GM20000 (cell line): ENCODE measurements around the gene SH3BP2.
A peak's percentile ranks its signal among the peaks of the same experiment; 100 is the strongest.
"Not testable (repeated sequence)": the region's sequence is repeated elsewhere in the genome, so short reads cannot be mapped to it uniquely, and the experiment has no call there.

Experiments used
- DNase-seq: peaks from one replicate; pipeline ENCODE4 v3.0.0; 2012; ENCODE audit warnings: low spot score
- CTCF ChIP-seq: IDR thresholded peaks from 2 replicates; pipeline ENCODE4 v1.5.1; 2012; ENCODE audit warnings: mild to moderate bottlenecking, control low read depth; ENCODE audit errors: extremely low read depth, missing control alignments

The SH3BP2 gene

GRCh38 chr4:2757426-2757825 lies 35.5 kb upstream of the SH3BP2 start:
- TF ChIP-seq CTCF: no peak
- no peak for DNase-seq

- DNase-seq: peak; percentile 49
- no peak for TF ChIP-seq CTCF
These were observed 31.6 kb upstream of the SH3BP2 start for GRCh38 chr4:2761035-2761923.

- no peak for TF ChIP-seq CTCF
- peak; percentile 14 for DNase-seq
These were observed 30.8 kb upstream of the SH3BP2 start for GRCh38 chr4:2762048-2762447.

GRCh38 chr4:2762486-2763370 lies 30.2 kb upstream of the SH3BP2 start:
- not testable (repeated sequence) for DNase-seq

GRCh38 chr4:2763511-2763967 lies 29.3 kb upstream of the SH3BP2 start:
- DNase-seq: no peak
- TF ChIP-seq CTCF: no peak

GRCh38 chr4:2765832-2766526 lies 26.9 kb upstream of the SH3BP2 start:
- no peak for TF ChIP-seq CTCF
- no peak for DNase-seq

- no peak for TF ChIP-seq CTCF
- no peak for DNase-seq
These were observed 25.7 kb upstream of the SH3BP2 start for GRCh38 chr4:2767046-2767704.
